GM12874 (cell line): Measurements from ENCODE around the gene CHMP1B.

ENCODE experiments used
- CTCF ChIP-seq: IDR thresholded peaks from 2 replicates; pipeline ENCODE4 v1.5.1; 2011; ENCODE audit warnings: low read depth, mild to moderate bottlenecking, control low read depth, low read length, moderate library complexity; ENCODE audit not compliant: insufficient read depth

Gene CHMP1B

DNA sequence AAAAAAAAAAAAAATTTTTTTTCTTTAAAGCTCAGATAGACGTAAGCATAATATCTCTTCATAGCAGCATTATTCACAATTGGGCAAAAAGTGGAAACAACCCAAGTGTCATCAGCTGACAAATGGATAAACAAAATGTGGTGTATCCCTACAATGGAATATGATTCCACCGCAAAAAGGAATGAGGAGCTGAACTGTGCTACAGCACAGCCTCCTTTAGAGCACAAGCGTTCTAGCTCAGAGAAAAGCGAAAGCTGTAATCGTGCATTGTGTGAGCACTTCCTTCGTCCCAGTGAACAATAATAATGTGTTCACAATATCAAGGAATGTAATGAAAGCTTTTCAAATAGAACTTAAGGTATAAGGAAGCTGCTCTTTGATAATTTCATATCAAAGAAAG lies 11.7 kb upstream of the CHMP1B start:
- no peak for TF ChIP-seq CTCF

- no peak for TF ChIP-seq CTCF
These were observed 10.7 kb upstream of the CHMP1B start for GRCh38 chr18:11840493-11840892.

- TF ChIP-seq CTCF, result no peak
These were observed 8.7 kb upstream of the CHMP1B start for GRCh38 chr18:11842562-11842961.

DNA sequence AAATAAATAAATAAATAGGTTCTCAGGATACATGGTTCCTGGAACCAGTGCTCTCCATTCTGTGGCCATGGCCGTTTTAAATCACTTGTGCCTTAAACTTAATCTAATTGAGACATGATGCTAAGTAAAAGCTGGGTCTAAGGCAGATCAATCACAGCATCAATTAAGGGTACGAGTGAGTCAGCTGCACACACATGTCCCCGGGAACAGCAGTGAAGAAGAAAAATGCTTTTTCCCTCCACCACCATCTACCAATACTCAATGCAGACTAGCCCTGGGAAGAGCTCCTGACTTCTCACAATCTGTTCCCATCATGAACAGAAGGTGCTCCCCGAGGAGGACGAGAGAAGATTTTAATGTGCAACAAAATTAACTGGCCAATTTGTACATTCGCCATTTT lies 6.8 kb upstream of the CHMP1B start:
- no peak for TF ChIP-seq CTCF

DNA sequence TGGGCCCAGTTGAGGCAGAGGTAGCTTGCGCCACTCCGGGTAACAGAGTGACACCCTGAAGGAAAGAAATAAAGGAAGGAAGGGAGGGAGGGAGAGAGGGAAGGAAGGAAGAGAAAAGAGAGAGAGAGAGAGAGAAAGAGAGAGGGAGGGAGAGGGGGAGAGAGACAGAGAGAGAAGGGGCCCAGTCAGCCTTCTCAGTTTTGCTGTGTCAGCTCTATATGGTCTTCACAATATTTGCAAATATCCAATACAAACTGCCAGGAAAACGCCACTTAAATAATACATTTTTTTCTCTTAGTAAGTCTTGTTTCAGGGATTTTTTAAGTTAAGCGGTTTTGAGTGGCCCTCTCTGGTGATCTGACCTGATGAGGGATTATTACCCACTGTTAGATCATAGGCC lies 5.6 kb upstream of the CHMP1B start:
- TF ChIP-seq CTCF, result no peak

- no peak for TF ChIP-seq CTCF
These were observed 3.4 kb upstream of the CHMP1B start for GRCh38 chr18:11847811-11848210.

GRCh38 chr18:11849279-11849678 lies 1.9 kb upstream of the CHMP1B start:
- no peak for TF ChIP-seq CTCF
